ENCODE results near the gene MPP1.

MPP1 gene

DNA sequence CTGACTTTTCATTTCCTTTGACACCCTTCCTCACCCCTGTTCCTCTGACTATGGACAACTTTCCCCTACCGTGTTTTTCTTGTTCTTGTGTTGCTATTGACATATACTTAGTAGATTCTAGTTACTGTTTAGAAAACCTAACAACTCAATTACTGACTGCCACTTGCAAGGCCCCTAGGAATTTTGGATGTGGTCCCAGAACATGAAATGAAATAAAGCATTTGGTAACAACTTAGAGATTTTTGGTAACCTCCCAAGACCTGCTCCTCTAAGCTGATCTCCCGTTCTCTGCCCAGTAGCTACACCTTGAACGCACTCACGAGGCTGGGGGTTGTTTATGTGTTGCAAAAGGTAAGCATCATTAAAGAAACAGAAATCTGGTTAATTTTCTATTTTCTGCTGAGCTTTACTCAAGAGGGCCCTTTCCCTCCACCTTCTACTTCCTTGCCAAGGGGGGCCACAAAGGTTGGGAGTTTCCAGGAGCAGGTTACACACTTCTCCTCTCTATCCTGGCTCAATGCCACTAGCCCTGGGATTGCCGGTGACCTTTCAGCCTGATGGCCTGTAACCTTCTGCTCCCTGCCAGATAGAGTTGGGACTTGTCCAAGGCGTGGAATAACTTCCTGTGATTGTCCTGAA is 74.9 kb downstream of the MPP1 start:
- DNase-seq: no peak

DNA sequence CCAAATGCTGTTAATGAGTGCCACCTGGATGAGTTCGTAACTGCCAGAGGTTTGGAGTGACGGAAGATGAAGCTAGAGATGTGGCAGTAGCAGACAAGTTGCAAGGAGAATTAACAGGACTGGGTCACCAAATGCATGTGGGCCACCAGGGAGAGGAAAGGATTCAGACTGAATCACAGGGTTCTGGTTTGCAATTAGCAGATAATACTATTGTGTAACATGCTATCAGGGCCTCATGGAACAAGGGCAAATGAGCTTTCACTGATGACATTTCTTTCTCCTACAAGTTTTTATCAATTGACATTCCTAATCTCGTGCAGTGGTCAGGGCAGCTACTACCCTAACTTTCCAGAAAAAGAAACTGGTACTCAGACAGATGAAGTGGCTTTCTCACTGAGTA is 75.8 kb downstream of the MPP1 start:
- no peak for DNase-seq
